ENCODE measurements around the gene CTAG1B. TPM values are rescaled to one million over a fixed set of nuclear protein-coding genes. Genes with fewer than 3 reads are reported as not detected.

The CTAG1B gene
- total and polyA plus RNA-seq, 2 donors (not counting 1 experiment from before 2014, with no cell fraction given), result 0.09 TPM; not detected in 1

DNA sequence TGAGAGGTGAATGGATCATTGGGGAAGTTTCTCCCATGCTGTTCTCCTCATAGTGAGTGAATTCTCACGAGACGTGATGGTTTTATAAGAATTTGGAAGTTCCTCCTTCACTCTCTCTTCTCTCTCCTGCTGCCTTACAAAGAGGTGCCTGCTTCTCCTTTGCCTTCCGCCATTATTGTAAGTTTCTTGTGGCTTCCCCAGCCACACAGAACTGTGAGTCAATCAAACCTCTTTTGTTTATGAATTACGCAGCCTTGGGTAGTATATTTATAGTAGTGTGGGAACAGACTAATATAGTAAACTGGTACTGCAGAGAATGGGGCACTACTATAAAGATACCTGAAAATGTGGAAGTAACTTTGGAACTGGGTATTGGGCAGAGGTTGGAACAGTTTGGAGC lies 42.1 kb upstream of the CTAG1B start:
- ChIA-PET POLR2A (no interaction called here), CTCF (no interaction called here)
- Mint-ChIP-seq H3K27ac (no peak overlapping the region), H3K4me3 (peak overlapping the region; percentile 60), H3K9me3 (ENCODE audit: insufficient read depth) (peaks cover 3% of the 10 kb centered on the region), H3K27me3 (no peaks in the 10 kb centered on the region), H3K4me1 (peaks cover 13% of the 10 kb centered on the region)
- ATAC-seq (ENCODE audit: low read depth), result no peak
- peak overlapping the region in 1 of 2 donors; percentile 24 for H3K27ac ChIP-seq (ENCODE audit: low read length in 2 of 2)
- H3K9me3 ChIP-seq (ENCODE audit: control extremely low read depth in 1 of 3, control insufficient read depth in 2 of 3, insufficient read depth in 1 of 3, low read length in 2 of 3), result no peaks in the 10 kb centered on the region
- H4K20me1 ChIP-seq (ENCODE audit: control insufficient read depth, insufficient read depth, low read length, poor library complexity, severe bottlenecking), result no peaks in the 10 kb centered on the region
- H2AFZ ChIP-seq (ENCODE audit: insufficient read depth, low read depth, low read length, poor library complexity, severe bottlenecking), result no peak overlapping the region
- H3K27me3 ChIP-seq (replicated peaks in 1 of 4; ENCODE audit: control extremely low read depth in 1 of 4, control insufficient read depth in 3 of 4, insufficient read depth in 4 of 4, low read length in 3 of 4), result no peaks in the 10 kb centered on the region
- no peak overlapping the region for H3K4me2 ChIP-seq (replicated peaks; ENCODE audit: low read depth, low read length, poor library complexity, severe bottlenecking)
- no peaks in the 10 kb centered on the region for H3K36me3 ChIP-seq (replicated peaks in 1 of 2; ENCODE audit: control extremely low read depth in 1 of 2, control insufficient read depth in 1 of 2, extremely low read depth in 1 of 2, insufficient read depth in 2 of 2, low read length in 1 of 2)
- no peak overlapping the region for H3K9ac ChIP-seq (ENCODE audit: low read length)
- intact Hi-C loops (cut with micrococcal nuclease), result no loop called here
- DNase-seq, result peak; percentile 10
- no peak overlapping the region for H3K4me3 ChIP-seq (ENCODE audit: control extremely low read depth in 1 of 5, extremely low read depth in 1 of 5, insufficient read depth in 1 of 5, low read depth in 2 of 5, low read length in 4 of 5)
- TF ChIP-seq, protein P1, sequence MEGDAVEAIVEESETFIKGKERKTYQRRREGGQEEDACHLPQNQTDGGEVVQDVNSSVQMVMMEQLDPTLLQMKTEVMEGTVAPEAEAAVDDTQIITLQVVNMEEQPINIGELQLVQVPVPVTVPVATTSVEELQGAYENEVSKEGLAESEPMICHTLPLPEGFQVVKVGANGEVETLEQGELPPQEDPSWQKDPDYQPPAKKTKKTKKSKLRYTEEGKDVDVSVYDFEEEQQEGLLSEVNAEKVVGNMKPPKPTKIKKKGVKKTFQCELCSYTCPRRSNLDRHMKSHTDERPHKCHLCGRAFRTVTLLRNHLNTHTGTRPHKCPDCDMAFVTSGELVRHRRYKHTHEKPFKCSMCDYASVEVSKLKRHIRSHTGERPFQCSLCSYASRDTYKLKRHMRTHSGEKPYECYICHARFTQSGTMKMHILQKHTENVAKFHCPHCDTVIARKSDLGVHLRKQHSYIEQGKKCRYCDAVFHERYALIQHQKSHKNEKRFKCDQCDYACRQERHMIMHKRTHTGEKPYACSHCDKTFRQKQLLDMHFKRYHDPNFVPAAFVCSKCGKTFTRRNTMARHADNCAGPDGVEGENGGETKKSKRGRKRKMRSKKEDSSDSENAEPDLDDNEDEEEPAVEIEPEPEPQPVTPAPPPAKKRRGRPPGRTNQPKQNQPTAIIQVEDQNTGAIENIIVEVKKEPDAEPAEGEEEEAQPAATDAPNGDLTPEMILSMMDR (IDR thresholded peaks at IDR 0.05), result no peak
- TF ChIP-seq EZH2 (IDR thresholded peaks at IDR 0.05; ENCODE audit: borderline replicate concordance, insufficient read depth, low read depth, low read length, poor library complexity, severe bottlenecking), result no peak
- peaks cover 7 to 20% of the 10 kb centered on the region in 2 donors for H3K4me1 ChIP-seq (ENCODE audit: control insufficient read depth in 2 of 2, insufficient read depth in 2 of 2, low read length in 2 of 2)
- H3K79me2 ChIP-seq (ENCODE audit: control insufficient read depth, insufficient read depth, low read length), result no peaks in the 10 kb centered on the region
- WGBS (ENCODE audit: insufficient coverage), result no CpG with 5 or more reads among the region's 4 CpGs

DNA sequence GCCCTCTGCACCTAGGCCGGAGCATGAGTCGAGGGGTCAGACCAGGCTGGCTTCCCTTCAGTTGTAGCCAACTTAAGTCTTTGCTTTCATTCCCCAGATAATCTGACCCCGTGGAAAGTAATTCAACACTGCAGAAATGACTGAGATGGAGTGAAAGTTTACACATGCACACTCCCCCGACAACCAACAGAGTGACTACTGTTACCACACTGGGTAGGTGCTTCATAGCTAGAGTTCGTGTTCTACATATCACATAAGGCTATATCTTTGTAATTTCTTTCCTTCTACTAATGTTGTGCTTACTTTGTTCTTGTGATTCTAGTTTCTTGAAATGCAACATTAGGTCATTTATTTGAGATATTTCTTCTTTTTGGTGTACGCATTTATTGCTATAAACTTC lies 41.5 kb upstream of the CTAG1B start:
- peaks cover 3% of the 10 kb centered on the region for H3K9me3 Mint-ChIP-seq (ENCODE audit: insufficient read depth)
- POLR2A ChIA-PET, result no interaction called here
- ATAC-seq (ENCODE audit: low read depth) (no peak), DNase-seq (no peak)
- Histone ChIP-seq H4K20me1 (ENCODE audit: control insufficient read depth, insufficient read depth, low read length, poor library complexity, severe bottlenecking) (no peaks in the 10 kb centered on the region), H3K4me3 (ENCODE audit: control extremely low read depth in 1 of 5, extremely low read depth in 1 of 5, insufficient read depth in 1 of 5, low read depth in 2 of 5, low read length in 4 of 5) (no peak overlapping the region), H3K4me2 (replicated peaks; ENCODE audit: low read depth, low read length, poor library complexity, severe bottlenecking) (no peak overlapping the region), H3K4me1 (ENCODE audit: control insufficient read depth in 2 of 2, insufficient read depth in 2 of 2, low read length in 2 of 2) (peaks cover 7 to 20% of the 10 kb centered on the region in 2 donors), H3K27me3 (replicated peaks in 1 of 4; ENCODE audit: control extremely low read depth in 1 of 4, control insufficient read depth in 3 of 4, insufficient read depth in 4 of 4, low read length in 3 of 4) (no peaks in the 10 kb centered on the region), H3K9ac (ENCODE audit: low read length) (no peak overlapping the region), H3K79me2 (ENCODE audit: control insufficient read depth, insufficient read depth, low read length) (no peaks in the 10 kb centered on the region), H3K27ac (ENCODE audit: low read length in 2 of 2) (no peak overlapping the region), H2AFZ (ENCODE audit: insufficient read depth, low read depth, low read length, poor library complexity, severe bottlenecking) (no peak overlapping the region), H3K9me3 (ENCODE audit: control extremely low read depth in 1 of 3, control insufficient read depth in 2 of 3, insufficient read depth in 1 of 3, low read length in 2 of 3) (no peaks in the 10 kb centered on the region), H3K36me3 (replicated peaks in 1 of 2; ENCODE audit: control extremely low read depth in 1 of 2, control insufficient read depth in 1 of 2, extremely low read depth in 1 of 2, insufficient read depth in 2 of 2, low read length in 1 of 2) (no peaks in the 10 kb centered on the region)
- TF ChIP-seq, protein P1 (IDR thresholded peaks at IDR 0.05), result no peak
- TF ChIP-seq EZH2 (IDR thresholded peaks at IDR 0.05; ENCODE audit: borderline replicate concordance, insufficient read depth, low read depth, low read length, poor library complexity, severe bottlenecking), result no peak
- no peak overlapping the region for H3K27ac Mint-ChIP-seq
- no peaks in the 10 kb centered on the region for H3K27me3 Mint-ChIP-seq
- H3K4me1 Mint-ChIP-seq, result peaks cover 13% of the 10 kb centered on the region
- CTCF ChIA-PET, result no interaction called here
- intact Hi-C loops (cut with micrococcal nuclease), result no loop called here
- H3K4me3 Mint-ChIP-seq, result no peak overlapping the region
- no CpG with 5 or more reads among the region's 6 CpGs for WGBS (ENCODE audit: insufficient coverage)

Measured in B cell (primary cell).